AG20443 (cell line): Measurements from ENCODE around the gene TANC1.
"Not testable (repeated sequence)": the region's sequence is repeated elsewhere in the genome, so short reads cannot be mapped to it uniquely, and the experiment has no call there.

Source experiments
- DNase-seq: peaks from one replicate; pipeline ENCODE4 v3.0.0; 2012; ENCODE audit warnings: low spot score, mixed read lengths

Gene TANC1

GRCh38 chr2:159029936-159030335 is 61.5 kb downstream of the TANC1 start:
- no peak for DNase-seq

DNA sequence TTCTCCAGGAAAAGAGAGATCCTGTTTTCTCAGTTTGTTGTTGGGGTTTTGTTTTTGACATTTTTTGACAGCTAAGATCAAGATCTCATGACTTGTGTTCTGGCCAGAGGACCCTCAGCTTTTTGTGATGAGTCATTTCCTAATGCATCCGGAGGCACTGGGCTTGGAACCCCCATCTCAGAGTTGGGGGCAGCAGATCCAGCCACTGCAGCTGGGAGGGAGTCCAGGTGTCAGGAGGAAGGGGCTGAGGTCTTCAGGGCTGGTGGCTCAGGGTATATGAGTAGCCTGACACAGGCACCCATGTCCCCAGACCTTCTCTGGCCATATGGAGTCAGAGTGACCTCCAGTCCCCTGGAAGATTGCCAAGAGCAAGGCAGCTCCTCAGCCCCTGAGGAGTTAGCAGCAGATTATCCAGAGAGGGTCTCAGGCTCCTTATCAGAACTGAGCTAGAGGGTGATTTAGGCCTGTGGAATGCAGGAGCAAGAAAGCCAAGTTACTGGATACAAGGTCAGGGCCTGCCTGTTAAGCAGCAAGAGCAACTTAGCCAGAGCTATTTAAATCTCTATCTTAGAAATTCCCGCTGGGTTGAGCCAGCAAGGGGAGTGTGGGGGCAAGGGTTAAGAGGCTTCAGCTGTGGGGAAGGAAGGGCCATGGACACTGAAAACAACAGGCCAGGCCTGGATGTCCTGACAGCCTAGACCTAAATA is 62.4 kb downstream of the TANC1 start:
- peak; percentile 69 for DNase-seq

DNA sequence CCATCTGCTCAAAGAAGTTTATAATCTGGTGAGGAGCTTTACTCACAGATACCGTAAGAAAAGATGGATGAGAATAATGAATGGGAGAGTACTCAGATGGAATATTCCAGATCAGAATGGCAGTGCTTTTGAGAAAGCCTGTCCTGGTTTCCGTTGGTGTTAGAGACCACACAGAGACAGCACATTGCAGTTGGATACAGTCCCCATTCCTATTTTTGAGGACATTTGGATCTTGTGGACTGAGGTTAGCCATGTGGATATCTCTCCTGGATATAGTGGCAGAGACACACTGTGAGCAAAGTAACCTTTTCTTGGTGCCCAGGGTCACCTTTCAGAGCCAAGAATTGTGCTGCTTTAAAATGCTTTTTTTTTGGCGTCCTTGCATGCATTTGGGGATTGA is 63.7 kb downstream of the TANC1 start:
- DNase-seq, result no peak

GRCh38 chr2:159032580-159032979 is 64.1 kb downstream of the TANC1 start:
- no peak for DNase-seq

GRCh38 chr2:159034713-159035112 is 66.3 kb downstream of the TANC1 start:
- DNase-seq, result no peak

- DNase-seq, result no peak
Measured at GRCh38 chr2:159035790-159036411, 67.5 kb downstream of the TANC1 start.

DNA sequence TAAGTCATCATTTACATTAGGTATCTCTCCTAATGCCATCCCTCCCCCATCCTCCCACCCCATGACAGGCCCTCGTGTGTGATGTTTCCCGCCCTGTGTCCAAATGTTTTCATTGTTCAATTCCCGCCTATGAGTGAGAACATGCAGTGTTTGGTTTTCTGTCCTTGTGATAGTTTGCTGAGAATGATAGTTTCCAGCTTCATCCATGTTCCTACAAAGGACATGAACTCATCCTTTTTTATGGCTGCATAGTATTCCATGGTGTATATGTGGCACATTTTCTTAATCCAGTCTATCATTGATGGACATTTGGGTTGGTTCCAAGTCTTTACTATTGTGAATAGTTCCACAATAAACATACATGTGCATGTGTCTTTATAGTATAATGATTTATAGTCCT is 68.0 kb downstream of the TANC1 start:
- not testable (repeated sequence) for DNase-seq

DNA sequence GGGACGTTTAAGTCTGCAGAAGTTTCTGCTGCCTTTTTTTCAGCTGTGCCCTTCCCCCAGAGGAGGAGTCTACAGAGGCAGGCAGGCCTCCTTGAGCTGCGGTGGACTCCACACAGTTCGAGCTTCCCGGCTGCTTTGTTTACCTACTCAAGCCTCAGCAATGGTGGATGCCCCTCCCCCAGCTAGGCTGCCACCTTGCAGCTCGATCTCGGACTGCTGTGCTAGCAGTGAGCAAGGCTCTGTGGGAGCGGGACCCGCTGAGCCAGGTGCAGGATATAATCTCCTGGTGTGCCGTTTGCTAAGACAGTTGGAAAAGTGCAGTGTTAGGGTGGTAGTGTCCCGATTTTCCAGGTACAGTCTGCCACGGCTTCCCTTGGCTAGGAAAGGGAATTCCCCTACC is 72.9 kb downstream of the TANC1 start:
- DNase-seq, result not testable (repeated sequence)

- DNase-seq, result no peak
Measured at GRCh38 chr2:159042115-159042850, 73.8 kb downstream of the TANC1 start.

- no peak for DNase-seq
Measured at GRCh38 chr2:159043710-159044109, 75.3 kb downstream of the TANC1 start.

- peak; percentile 88 for DNase-seq
Measured at GRCh38 chr2:159044804-159045286, 76.4 kb downstream of the TANC1 start.

DNA sequence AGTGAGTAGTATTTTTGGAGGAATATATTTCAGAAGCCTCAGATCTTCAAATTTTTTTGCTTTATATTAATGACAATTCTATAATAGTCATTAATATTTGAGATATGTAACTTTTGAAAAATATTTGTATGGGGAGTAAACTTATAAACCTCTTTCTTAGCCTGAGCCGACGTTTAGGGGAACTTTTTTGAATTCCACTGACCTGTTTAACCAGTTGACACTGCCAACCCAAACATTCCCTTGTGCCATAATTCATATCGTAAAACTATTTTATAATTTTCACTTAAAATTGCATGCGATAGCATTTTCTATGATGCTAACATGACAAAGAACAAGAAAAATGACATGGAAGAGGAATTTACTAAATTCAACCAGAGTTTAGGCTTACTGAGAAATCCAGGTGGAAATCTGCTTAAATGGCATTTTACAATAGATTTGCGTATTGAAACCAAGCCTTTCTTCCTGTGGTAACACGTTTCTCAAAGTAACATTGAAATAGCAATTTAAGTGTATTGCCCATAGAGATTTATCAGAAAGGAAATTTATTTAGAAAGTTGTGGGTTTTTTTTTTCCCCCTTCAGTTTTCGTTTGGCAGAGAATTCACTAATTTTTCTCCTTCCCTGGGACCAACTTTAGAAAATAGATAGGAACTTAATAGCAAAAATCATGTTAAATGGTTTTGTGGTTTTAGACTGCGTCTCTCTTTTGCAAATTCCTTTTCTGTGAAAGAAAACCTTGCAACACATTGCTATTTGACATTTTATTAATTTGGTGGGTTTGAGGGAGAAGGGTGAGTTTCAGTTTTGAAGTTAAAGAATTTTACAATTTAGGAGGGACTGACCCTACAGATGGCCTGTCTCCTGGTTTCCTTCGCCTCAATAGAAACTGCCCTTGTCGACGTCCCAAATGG is 77.4 kb downstream of the TANC1 start:
- DNase-seq, result no peak

DNA sequence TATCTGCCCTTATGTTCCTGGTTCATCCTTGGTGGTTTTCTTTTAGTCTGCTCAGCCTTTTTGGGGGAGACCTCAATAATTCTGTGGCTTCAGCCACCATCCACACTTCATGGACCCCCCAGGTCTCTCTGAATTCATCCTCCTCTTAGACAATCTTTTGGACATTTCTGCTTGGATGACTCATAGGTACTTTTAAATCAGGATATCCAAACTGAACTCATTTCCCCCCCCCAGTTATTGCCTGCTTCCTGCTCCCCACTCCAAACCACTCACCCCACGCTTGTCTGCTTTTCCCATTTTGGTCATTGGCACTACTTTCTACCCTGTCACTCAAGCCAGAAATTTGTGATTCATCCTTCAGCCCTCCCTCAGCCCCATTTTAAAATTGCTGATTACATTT is 78.5 kb downstream of the TANC1 start:
- no peak for DNase-seq

DNA sequence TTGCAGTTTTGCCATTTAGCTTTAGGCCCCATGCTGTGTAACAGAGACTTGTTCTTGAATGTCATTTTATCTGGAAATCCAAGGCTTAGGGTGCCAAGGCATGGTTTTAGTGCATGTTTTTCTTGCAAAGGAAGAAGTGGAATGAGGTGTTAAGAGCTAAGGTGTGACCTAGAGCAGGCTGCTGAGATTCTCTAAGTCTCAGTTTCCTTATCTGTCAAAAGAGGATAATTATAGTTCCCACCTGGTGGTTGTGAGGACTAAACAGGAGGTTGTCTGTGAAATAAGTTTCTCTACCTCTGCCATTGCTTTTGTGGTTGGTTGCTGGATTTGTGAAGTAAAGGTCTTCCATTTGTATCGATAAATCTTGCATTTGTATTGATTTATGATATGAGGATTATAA is 82.0 kb downstream of the TANC1 start:
- DNase-seq, result no peak

GRCh38 chr2:159051133-159051532 is 82.7 kb downstream of the TANC1 start:
- no peak for DNase-seq

DNA sequence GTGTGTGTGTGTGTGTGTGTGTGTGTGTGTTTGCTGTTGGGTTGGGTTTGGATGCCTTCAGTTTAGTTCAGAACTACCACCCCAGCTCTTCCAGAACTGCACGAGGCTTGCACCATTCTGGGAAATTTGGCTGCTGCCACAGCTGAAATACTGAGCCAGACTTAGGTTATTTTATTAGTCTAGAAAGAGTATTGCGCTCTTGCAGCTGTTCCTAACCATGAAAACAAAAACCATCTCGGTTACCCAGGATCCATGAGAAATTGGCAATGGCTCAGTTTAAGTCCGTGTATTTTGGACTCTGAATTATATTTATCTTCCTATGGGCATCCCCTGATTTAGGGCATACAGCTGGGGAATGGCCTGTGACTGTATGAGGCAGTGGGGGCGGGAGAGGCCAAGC is 83.2 kb downstream of the TANC1 start:
- DNase-seq, result no peak

- DNase-seq, result no peak
Measured at GRCh38 chr2:159052157-159052601, 83.7 kb downstream of the TANC1 start.

DNA sequence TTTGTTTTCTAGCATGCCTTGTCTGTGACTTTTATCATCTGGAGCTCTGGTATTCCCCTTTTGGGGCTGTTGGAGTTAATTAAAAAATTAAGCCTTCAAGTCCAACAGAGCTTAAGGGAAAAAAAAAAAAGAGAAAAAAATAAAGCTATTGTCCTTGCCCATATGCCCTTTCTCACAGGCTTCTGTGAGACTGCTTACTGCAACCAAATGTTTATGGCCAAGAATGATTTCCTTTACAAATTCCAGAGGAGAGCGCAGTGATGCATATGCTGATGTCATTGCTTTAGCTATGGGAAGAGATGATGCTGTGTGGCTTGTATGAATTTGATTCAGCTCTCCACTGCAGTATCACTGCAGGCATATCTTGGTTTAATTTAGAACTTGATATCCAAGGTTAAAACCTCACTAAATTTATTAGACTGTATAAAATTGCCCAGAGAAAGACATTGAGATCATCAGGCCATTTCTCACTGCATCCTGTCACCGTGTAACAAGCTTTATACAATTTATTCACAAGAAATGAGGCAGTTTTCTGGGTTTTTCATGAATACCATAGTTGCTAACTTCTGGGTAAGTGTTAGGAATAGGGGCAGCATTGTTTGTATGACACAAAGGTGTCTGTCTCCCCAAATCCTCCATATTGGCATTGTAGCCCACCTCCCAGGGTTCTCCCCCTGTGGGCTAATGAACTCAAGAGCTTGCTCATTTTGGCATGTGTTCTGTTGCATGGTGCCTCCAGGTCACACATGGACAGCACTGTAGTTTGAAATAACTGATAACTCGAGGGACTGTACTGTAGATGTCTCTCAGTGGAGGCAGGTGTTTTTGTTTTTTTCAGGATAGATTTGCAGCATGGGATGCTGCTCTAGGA is 85.0 kb downstream of the TANC1 start:
- no peak for DNase-seq

GRCh38 chr2:159054032-159054334 is 85.5 kb downstream of the TANC1 start:
- DNase-seq, result no peak

GRCh38 chr2:159054985-159055384 is 86.5 kb downstream of the TANC1 start:
- DNase-seq, result no peak

DNA sequence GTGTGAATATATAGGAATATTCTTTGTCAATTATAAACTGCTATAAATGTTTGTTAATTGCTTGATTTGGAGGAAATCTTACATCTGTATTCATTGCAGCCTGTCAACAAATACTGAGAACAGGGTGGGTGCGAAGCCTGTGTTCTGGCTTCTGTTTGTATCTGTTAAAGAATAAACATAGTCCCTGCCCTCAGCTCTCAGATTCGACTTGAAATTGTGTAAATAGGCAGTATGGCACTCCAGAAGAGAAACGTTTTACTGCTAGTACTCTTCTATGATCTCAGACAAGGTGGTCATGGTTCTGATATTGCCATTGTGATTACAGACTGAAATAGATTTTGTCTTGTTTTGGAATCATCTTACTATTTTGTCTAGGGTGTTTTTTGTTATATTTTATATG is 92.1 kb downstream of the TANC1 start:
- no peak for DNase-seq
